Heart right ventricle (tissue), 16 donors: Measurements from ENCODE around the gene AJUBA. TPM values are rescaled to one million over a fixed set of nuclear protein-coding genes. Genes with fewer than 3 reads are reported as not detected.
"Not testable (repeated sequence)": the region's sequence is repeated elsewhere in the genome, so short reads cannot be mapped to it uniquely, and the experiment has no call there.

ENCODE experiments used
- ATAC-seq, 8 donors: fragments of 200-7000 bp; cut with Tn5 transposase; one replicate each; pipeline ENCODE4 v1.9.1; 2020; ENCODE audit warnings: mild to moderate bottlenecking in 8 of 8, moderate library complexity in 8 of 8, moderate number of reproducible peaks in 1 of 8
- DNase-seq, 2 donors: peaks; one replicate each; pipeline ENCODE4 v3.0.0-alpha.2; 2020
- H3K27ac ChIP-seq, 10 donors: fragments of 200-600 bp; sonication (generic) in 2 of 10; one replicate each; pipeline versions ENCODE4 v1.5.0 to v1.8.0; 2020 to 2022; ENCODE audit warnings: mild to moderate bottlenecking in 3 of 10
- H3K27me3 ChIP-seq, 7 donors: fragments of 200-600 bp; one replicate each; pipeline ENCODE4 v1.8.0; 2021 to 2022; ENCODE audit warnings: mild to moderate bottlenecking in 2 of 7
- H3K36me3 ChIP-seq, 9 donors: fragments of 200-600 bp; sonication (generic) in 1 of 9; one replicate each; pipeline versions ENCODE4 v1.5.0 to v1.8.0; 2020 to 2022; ENCODE audit warnings: mild to moderate bottlenecking in 2 of 9
- H3K4me1 ChIP-seq, 9 donors: fragments of 200-600 bp; sonication (generic) in 1 of 9; one replicate each; pipeline versions ENCODE4 v1.5.0 to v1.8.0; 2020 to 2022; ENCODE audit warnings: mild to moderate bottlenecking in 4 of 9
- H3K4me3 ChIP-seq, 10 donors: fragments of 200-600 bp; sonication (generic) in 2 of 10; one replicate each; pipeline versions ENCODE4 v1.5.0 to v1.8.0; 2020 to 2022; ENCODE audit warnings: mild to moderate bottlenecking in 7 of 10, moderate library complexity in 2 of 10
- H3K9me3 ChIP-seq, 11 donors: fragments of 200-600 bp in 10 of 11; sonication (generic) in 2 of 11; one replicate each; pipeline versions ENCODE4 v1.5.0 to v1.8.0; 2013 to 2022; ENCODE audit warnings: mild to moderate bottlenecking in 2 of 11, control low read depth in 1 of 11, moderate library complexity in 1 of 11
- WGBS, 2 donors: extraction: QIAGEN DNeasy Blood & Tissue Kit; methylation state at CpG; one replicate each; pipeline ENCODE4 v1.1.7; 2013; ENCODE audit warnings: inconsistent platforms in 1 of 2; 5-methylcytosine and 5-hydroxymethylcytosine counted together
- intact Hi-C, 10 donors: fragments of 100-400 bp; cut with DNase I; formaldehyde crosslinking; loops; one replicate each; pipeline versions ENCODE4 v1.11.1 to v1.14.2; 2022
- polyA plus RNA-seq, 2 donors: library from polyadenylated mRNA; stranded (reverse); fragments of 200-250 nt; gene quantifications; one replicate each; pipeline ENCODE4 v1.2.3, GENCODE V29; 2013
- total RNA-seq, 10 donors: library from RNA; stranded (reverse); fragmentation: NEBNext Ultra II Directional in 3 of 10; extraction: Animal tissue kit (Norgen Biotek cat#: 25700) in 3 of 10; gene quantifications; one replicate each; pipeline versions ENCODE4 v1.2.1 to v1.2.4, GENCODE V29; 2021 to 2023
- TF ChIP-seq, protein P1 (sequence below), 9 donors: fragments of 200-600 bp; sonication (generic) in 2 of 9; IDR thresholded peaks; one replicate each; pipeline versions ENCODE4 v1.5.0 to v1.8.0; 2021 to 2022; ENCODE audit warnings: antibody characterized with exemption in 9 of 9, mild to moderate bottlenecking in 5 of 9, moderate library complexity in 1 of 9
- donor health status: Arrhythmogenic right ventricular cardiomyopathy.
- donor health status: ischemic (EF 13 %, LVEDD 7.1; RV severe dilation, severe dysfunction).
- donor health status: healthy with polysubstance abuse.
- donor health status: DM: no; HTN: yes; CAD: no.
- donor health status: DM: no; HTN: no; CAD: no.
- donor health status: ischemic (EF 25% LVEDD 6.9; RV normal size, moderate dysfunction).
- donor health status: ischemic (EF 25% LVEDD 5.7; RV mildly dilated, moderate dysfunction).
- donor health status: healthy.
- donor health status: DM: yes; HTN: yes; CAD: no.
- donor health status: Ischemic cardiomyopathy.
- donor health status: ischemic (EF 35%, LVEDD 5.7; RV mildly dilated, moderate dysfunction).
- donor health status: nonischemic (EF 11% LVEDD 7.7; RV severe dilation, severe dysfunction).
- donor health status: DM: yes; HTN: yes; CAD: no.
- donor health status: PGD.
- donor health status: ischemic (EF 29% LVEDD 5.4; RV normal size, mild dysfunction).
- donor health status: nonischemic (EF 23%, LVEDD 6.1; RV moderate dilation, normal function).

Gene AJUBA
- total and polyA plus RNA-seq, 12 donors: 5.3 to 25.9 (median 10.2) TPM

DNA sequence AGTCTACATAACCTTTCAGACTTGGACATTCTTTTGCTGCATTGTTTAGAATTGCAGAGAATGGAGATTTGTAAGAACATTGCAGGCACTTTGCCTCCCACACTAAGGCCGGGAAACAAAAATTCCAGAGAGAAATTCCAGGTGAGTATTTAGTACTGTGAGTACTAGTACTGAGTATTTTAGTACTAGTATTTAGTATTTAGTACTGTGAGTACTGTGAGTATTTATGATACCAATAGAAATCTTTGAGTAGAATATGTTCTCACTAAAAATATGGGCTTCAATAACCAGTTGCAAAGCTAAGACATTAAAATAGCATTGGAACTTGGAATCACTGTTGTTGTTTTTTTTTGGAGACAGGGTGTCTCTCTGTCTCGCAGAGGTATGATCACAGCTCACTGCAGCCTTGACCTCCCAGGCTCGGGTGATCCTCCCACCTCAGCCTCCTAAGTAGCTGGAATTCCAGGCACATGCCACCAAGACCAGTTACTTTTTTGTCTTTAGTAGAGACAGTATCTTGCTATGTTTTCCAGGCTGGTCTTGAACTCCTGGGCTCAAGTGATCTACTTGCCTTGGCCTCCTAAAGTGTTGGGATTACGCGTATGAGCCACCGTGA lies 20.2 kb downstream of the AJUBA start:
- H3K36me3 ChIP-seq: no peaks in the 10 kb centered on the region
- intact Hi-C loops: no loop called here
- no peaks in the 10 kb centered on the region for H3K27me3 ChIP-seq
- 93 to 94% methylated on average over 6 of the region's 6 CpGs for WGBS, 2 donors
- TF ChIP-seq, protein P1, sequence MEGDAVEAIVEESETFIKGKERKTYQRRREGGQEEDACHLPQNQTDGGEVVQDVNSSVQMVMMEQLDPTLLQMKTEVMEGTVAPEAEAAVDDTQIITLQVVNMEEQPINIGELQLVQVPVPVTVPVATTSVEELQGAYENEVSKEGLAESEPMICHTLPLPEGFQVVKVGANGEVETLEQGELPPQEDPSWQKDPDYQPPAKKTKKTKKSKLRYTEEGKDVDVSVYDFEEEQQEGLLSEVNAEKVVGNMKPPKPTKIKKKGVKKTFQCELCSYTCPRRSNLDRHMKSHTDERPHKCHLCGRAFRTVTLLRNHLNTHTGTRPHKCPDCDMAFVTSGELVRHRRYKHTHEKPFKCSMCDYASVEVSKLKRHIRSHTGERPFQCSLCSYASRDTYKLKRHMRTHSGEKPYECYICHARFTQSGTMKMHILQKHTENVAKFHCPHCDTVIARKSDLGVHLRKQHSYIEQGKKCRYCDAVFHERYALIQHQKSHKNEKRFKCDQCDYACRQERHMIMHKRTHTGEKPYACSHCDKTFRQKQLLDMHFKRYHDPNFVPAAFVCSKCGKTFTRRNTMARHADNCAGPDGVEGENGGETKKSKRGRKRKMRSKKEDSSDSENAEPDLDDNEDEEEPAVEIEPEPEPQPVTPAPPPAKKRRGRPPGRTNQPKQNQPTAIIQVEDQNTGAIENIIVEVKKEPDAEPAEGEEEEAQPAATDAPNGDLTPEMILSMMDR (IDR thresholded peaks at IDR 0.05): no peak
- DNase-seq (no peak), ATAC-seq (no peak)
- H3K9me3 ChIP-seq: no peaks in the 10 kb centered on the region
- no peak overlapping the region for H3K4me3 ChIP-seq
- peaks cover 0 to 6% (median 0%) of the 10 kb centered on the region in 9 donors for H3K4me1 ChIP-seq
- H3K27ac ChIP-seq: no peak overlapping the region

DNA sequence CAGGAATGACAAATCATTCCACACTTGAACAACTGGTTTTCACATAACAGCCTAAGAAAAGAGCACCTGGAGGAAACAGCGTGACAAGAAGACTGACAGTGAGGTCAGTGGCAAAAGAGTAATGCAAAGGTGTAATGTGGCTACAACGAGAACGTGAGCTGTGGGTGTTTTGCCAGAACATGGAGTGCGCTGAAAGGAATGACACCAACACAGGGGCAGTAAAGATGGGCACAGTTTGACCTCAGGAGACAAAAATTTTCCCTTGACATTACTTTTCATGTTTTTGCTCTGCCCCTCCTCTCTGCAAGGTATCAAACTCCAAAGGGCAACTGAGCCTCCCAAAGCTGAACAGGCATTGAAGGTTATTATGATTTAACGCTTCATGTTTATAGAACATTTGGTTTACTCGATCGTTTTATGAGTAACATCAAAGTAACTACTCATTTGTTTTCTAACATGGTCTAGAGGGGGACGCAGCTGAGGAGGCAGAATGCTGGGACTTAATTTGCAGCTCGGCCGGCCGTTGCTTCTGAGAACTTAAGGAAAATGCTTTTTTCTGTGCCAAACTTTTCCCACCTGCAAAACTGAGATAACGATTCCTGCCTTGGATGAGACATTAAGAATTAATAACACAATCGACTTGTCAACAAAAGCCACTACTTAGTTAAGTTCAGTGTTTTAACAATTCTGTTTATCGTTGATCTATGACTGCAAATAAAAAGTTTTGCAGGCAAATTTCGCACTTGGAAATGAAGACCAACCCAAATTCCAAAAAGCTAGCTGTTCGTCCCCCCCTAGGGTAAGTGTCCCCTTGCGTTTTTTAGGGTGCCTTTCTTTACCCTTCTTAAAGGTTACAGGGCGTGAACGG lies 26.4 kb downstream of the AJUBA start:
- H3K4me3 ChIP-seq: peak overlapping the region; percentile 60 to 82 (median 72)
- no peaks in the 10 kb centered on the region for H3K27me3 ChIP-seq
- H3K4me1 ChIP-seq: peaks cover 4 to 18% (median 12%) of the 10 kb centered on the region in 9 donors
- no peak for DNase-seq
- 22 to 23% methylated on average over 19 of the region's 19 CpGs for WGBS, 2 donors
- H3K36me3 ChIP-seq: peaks cover 0 to 41% (median 16%) of the 10 kb centered on the region in 9 donors
- no peak for ATAC-seq
- H3K27ac ChIP-seq: peak overlapping the region; percentile 75 to 97 (median 94)
- TF ChIP-seq, protein P1 (IDR thresholded peaks at IDR 0.05): no peak
- intact Hi-C loops: loop anchor here in 1 of 10 donors (2.0 kb wide), 1 partner anchor 25 kb away; no protein-coding TSS in a partner anchor
- no peaks in the 10 kb centered on the region for H3K9me3 ChIP-seq

DNA sequence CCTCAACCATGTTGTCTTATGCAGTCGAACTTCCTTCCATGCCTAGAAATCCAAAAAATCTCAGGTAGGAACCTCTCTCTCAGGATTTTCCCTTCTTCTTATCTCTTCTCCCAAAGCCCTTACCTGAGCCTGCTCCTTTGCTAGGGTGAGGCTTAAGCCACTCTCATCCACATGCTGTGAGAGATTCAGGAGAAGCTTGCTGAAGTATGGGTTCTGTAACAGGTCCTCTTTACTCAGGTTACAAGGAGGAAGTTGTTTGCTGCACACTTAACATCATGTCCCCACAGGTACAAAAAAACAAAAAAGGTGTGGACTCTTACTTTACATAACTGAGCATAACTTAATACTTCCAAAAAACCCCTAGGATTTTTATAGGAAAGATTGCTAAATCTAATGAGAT lies 29.9 kb downstream of the AJUBA start:
- Histone ChIP-seq H3K27me3 (no peaks in the 10 kb centered on the region), H3K4me1 (peaks cover 4 to 17% (median 12%) of the 10 kb centered on the region in 9 donors), H3K27ac (peak overlapping the region in 1 of 10 donors; percentile 45), H3K36me3 (peaks cover 0 to 75% (median 17%) of the 10 kb centered on the region in 9 donors), H3K9me3 (no peaks in the 10 kb centered on the region), H3K4me3 (no peak overlapping the region)
- TF ChIP-seq, protein P1 (IDR thresholded peaks at IDR 0.05): no peak
- 98 to 100% methylated on average over 1 of the region's 1 CpG for WGBS, 2 donors
- ATAC-seq: no peak
- DNase-seq: no peak
- intact Hi-C loops: no loop called here

DNA sequence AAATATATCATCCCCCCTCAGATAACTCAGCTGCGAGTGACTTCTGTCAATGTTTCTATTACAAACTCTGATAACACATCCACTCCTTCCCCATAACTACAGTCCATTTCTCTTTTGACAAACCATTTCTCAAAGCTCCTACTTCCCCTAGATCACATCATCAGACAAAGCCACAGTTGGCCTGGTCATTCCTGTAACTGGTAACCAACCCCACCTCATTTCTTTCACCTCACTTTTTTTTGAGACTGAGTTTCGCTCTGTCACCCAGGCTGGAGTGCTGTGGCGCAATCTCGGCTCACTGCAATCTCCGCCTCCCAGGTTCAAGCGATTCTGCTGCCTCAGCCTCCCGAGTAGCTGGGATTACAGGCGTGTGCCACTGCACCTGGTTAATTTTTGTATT lies 30.6 kb downstream of the AJUBA start:
- 90 to 92% methylated on average over 8 of the region's 8 CpGs for WGBS, 2 donors
- H3K27me3 ChIP-seq, intact Hi-C loops, H3K4me3 ChIP-seq, DNase-seq, H3K9me3 ChIP-seq, ATAC-seq: not testable (repeated sequence)
- peak overlapping the region in 1 of 10 donors; percentile 66 for H3K27ac ChIP-seq
- peaks cover 0 to 82% (median 23%) of the 10 kb centered on the region in 9 donors for H3K36me3 ChIP-seq
- peaks cover 4 to 13% (median 11%) of the 10 kb centered on the region in 9 donors for H3K4me1 ChIP-seq
